Activated CD8-positive, alpha-beta memory T cell treated with anti-CD3 and anti-CD28 coated beads for 4 hours (primary cell): ENCODE results near the gene PTPRN2.
A peak's percentile ranks its signal among the peaks of the same experiment; 100 is the strongest.
"Not testable (repeated sequence)": the region's sequence is repeated elsewhere in the genome, so short reads cannot be mapped to it uniquely, and the experiment has no call there.

Source experiments
- DNase-seq, 2 donors: peaks; one replicate each; pipeline ENCODE4 v3.0.0-alpha.2; 2020; ENCODE audit warnings: low read depth in 2 of 2

The PTPRN2 gene

GRCh38 chr7:158587162-158588084, at the start of gene PTPRN2:
PTPRN2 (minus strand) TSS chr7:158587823.
- peak; percentile 4 for DNase-seq

GRCh38 chr7:158633055-158633956, 45.7 kb upstream of the PTPRN2 start:
- no peak for DNase-seq

DNA sequence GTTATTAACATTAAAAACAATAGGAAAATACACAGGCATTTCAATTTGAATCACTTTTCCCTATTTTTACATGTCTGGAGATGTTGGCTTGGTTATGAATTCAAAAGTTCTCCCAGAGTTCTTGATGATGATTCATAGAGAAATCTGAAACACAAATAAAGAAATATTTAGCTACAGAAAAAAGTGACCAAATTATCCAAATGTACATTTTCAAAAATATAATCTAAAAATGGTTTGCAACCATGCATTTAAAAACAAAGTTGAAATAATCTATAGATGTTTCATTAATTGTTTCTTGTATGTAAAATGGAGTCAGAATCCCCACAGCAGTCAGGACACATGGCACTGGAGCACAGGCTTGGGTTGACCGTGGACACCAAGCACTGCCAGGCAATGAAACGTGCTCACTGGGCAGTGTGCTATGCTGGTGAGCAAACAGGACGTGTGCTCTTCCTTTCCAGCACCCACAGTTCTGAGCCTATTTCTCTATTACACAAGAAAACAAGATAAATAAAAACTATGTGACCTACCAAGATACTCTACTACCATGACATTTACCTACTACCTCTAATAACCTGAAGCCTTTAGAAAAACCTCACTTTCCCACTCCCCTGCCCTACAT, 44.1 kb upstream of the PTPRN2 start:
- no peak for DNase-seq

- DNase-seq = not testable (repeated sequence)
These were observed 38.7 kb upstream of the PTPRN2 start for GRCh38 chr7:158626289-158626688.

GRCh38 chr7:158623241-158623640, 35.6 kb upstream of the PTPRN2 start:
- DNase-seq = no peak

GRCh38 chr7:158620839-158621441, 33.3 kb upstream of the PTPRN2 start:
- DNase-seq = no peak

DNA sequence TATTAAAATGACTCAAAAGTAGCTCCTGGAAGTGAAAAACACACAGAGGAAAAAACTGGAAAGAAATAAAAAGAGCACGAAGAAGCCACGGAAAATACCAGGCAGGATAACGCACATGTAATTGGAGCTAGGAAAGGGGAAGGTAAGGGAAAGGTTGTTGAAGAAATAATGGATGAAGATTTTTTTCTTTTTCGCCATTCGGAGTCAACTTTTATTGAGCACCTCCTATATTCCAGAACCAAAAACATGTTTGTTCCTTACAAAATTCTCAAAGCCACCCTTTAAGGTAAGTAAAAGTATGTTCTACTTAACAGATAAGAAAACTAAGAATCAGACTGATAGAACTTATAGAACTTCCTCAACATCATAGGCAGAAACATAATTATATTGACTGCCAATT, 32.8 kb upstream of the PTPRN2 start:
- DNase-seq = no peak

DNA sequence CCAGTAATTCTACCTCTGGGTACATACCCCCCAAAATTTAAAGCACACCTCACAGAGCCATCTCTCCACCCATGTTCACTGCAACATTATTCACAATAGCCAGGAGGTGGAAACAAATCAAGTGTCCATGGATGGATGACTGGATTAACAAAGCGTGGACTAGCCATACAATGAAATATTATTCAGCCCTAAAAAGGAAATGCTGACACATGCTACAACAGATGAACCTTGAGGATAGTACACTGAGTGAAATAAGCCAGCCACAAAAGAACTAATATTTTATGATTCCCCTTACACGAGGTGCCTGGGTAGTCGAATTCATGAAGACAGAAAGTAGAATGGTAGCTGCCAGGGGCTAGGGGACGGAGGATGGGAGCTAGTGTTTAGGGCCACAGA, 31.1 kb upstream of the PTPRN2 start:
- no peak for DNase-seq

GRCh38 chr7:158617737-158618128, 30.1 kb upstream of the PTPRN2 start:
- DNase-seq = no peak

- DNase-seq = no peak
These were observed 28.4 kb upstream of the PTPRN2 start for GRCh38 chr7:158616050-158616449.

DNA sequence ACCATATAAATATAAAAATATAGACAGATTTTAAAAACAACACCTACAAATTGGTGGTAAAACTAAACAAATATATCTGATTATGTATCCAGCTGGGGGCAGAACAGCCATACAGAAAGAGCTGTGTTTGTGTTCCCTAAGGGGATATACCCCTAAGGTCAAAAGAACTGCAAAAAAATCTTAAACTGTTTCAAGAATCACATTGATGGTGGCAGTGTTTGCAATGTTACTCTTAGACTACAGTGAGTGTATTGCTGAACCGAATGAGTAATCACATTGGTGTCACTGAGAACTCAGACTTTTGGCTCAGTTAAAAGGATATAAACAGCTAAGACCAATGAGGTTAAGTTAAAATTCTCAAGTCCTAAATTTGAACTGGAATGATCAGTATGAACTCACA, 27.1 kb upstream of the PTPRN2 start:
- DNase-seq = no peak

DNA sequence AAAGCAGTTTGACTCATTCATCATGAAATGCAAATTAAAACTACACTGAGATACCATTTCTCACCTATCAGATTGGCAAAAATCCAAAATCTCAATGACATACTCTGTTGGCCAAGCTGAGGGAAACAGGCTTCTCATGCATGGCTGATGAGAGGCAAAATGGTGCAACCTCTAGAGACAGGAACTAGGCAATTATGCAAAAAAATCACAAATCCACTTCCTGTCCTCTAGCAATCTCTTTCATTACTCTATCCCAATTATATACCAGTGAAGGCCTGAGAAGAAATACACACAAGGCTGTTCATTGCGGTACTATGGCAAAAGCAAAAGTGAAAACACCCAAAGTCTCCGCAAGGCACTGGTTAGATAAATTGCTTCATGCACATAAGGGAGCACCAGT, 25.9 kb upstream of the PTPRN2 start:
- no peak for DNase-seq

GRCh38 chr7:158612546-158612945, 24.9 kb upstream of the PTPRN2 start:
- DNase-seq = no peak

DNA sequence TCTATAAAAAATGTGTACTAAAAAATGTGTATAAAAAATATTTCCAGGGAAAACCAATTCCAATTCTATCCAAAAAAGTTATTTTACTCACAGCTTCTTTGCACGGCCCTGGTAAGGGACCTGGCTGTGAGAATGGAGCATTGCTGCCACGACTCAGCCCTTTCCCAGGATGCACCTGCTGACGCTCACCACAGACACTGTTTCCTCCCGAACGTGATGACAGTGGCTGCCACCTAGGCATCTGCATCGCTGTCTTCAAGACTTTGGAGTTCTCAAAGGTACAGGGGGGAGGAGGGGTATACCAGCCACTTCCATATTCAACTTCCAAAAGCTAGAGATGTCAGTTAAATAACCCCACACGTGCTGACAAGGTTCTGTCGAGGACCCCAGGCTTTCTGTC, 23.9 kb upstream of the PTPRN2 start:
- no peak for DNase-seq

DNA sequence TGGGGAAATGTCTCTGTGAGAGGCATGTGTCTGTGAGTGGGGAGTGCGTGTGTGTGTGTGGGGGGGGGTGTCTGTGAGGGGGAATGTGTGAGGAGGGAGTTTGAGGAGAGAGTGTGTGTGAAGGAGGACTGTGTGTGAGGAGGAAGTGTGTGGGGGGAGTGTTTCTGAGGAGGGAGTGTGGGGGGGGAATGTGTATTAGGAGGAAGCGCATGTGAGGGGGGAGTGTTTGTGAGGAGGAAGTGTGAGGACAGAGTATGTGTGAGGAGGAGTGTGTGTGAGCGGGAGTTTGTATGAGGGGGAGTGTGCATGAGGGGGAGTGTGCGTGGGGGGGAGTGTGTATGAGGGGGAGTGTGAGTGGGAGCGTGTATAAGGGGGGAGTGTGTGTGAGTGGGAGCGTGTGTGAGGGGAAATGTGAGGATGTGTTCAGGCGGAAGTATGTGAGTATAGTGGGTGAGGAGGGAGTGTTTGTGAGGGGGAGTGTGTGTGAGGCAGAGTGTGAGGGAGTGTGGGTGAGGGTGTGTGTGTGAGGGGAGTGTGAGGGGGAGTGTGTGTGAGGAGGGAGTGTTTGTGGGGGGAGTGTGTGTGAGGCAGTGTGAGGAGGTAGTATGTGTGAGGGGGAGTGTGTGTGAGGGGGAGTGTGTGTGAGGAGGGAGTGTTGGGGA, 21.8 kb upstream of the PTPRN2 start:
- DNase-seq = no peak

DNA sequence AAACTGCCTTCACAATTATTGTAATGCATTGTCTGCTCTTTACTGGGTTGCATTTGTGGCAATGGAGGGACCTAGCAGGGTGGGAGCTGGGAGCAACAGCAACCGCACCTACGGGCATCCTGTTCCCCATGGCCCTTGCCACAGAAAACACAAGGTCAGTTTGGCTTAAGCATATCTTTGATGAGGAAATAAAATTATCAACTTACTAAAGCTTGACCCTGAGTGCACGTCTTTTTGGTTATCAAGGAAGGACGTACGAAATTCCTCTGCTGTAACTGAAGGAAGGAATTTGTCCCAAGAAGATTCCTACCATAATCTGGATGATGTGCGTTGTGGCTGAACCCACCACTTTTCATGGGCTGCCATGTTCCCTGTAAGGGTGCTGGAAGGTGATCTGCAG, 19.9 kb upstream of the PTPRN2 start:
- no peak for DNase-seq

DNA sequence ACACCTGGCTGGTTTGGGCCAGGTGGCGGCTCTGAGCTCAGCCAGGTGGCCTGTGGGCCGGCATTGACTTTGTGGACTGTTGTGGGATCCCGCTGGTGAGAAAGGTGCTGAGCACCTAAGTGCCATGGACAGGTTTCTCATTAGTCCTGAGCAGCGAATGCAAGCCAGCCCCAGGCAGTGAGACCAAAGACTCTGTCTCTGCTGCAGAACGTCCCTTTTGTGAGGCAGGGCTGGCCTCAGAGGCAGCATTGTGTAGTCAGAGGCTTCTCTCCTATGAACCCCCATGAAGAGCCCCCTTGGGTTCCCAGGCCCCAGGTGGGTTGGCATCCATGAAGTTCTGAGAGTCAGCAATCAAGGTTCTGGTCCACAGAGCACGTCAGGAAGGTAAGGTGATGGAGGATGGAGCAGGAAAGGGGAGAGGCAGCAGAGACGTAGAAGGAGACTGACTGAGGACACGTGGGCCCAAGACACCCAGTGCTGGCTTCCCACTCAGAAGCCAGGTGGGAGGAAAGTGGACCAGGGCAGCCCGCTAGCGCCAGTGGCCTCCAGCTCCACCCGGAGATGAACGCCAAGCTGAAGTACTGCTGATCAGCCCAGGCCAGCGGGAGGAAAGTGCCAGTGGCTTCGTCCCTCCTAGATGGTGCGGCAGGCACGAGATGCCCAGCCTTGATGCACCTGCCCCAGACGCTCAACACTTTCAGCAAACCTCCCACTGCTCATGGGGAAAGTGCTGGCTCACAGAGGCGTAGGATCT, 19.2 kb upstream of the PTPRN2 start:
- DNase-seq = no peak

- DNase-seq = no peak
These were observed 18.5 kb upstream of the PTPRN2 start for GRCh38 chr7:158606129-158606528.

DNA sequence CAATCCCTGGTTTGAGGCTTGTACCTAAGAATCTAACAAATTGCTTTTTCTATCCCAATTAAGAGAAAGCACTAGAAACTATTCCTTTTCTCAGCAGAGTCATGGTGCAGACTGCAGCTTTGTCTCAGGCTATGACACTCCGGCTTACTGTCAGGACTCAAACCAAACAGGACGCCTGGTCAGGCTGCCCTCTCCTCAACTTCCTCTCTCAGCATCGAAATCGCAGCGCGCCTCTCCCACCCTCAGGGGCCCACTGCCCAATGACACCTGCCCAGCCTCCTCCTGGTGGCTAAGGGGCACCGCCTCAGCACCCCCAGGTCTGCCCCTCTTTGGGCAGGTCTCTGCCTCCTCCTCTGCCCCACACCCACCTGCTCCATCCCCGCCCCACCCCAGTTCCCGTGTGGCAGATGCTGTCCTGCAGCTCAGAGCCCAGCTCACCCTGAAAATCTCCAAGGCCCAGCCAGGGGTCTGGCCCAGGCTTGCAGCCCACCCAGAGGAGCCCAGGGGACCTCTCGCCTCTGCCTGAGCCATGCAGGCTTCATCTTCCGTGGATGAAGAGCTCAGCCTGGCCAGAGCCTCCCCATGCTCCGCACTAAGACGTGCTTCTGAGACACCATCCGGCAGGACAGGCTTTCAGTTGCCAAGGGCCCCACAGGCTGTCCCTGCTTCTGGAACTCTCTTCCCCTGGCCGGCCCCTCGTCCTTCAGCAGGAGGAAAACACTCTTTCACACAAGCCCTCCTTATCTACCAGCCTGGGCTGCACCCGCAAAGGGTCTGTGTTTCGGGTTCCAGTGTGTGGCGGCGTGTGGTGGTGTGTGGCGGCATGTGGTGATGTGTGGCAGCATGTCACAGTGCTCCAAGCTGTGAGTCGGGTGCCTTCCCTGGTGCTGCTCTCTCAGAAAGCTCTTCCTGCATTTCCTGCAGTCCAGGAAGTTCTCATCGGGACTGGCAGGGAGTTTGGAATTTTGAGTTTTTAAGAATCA, 16.4 kb upstream of the PTPRN2 start:
- no peak for DNase-seq
